ENCODE results near the gene UFL1.

GRCh38 chr6:96499781-96500180 lies 21.8 kb upstream of the UFL1 start:
- TF ChIP-seq POLR2A (IDR thresholded peaks at IDR 0.05) (no peak), CTCF (IDR thresholded peaks at IDR 0.05) (no peak)
